Activated CD8-positive, alpha-beta memory T cell treated with anti-CD3 and anti-CD28 coated beads for 36 hours (primary cell): ENCODE results near the gene BCAR1. TPM values are rescaled to one million over a fixed set of nuclear protein-coding genes. Genes with fewer than 3 reads are reported as not detected.
"Not testable (repeated sequence)": the region's sequence is repeated elsewhere in the genome, so short reads cannot be mapped to it uniquely, and the experiment has no call there.

Source experiments
- CTCF ChIA-PET: fragments of 350-600 bp; sonication (Branson Sonifier 250); formaldehyde crosslinking; loops from one replicate; lab custom pipeline; 2021; ENCODE audit warnings: antibody characterized with exemption; lab: Charles Lee
- POLR2A ChIA-PET: fragments of 350-600 bp; sonication (Branson Sonifier 250); formaldehyde crosslinking; loops from one replicate; lab custom pipeline; 2021; ENCODE audit warnings: antibody characterized with exemption; lab: Charles Lee
- total RNA-seq, 2 experiments: library from RNA; stranded (reverse); gene quantifications; one replicate each; pipeline ENCODE4 v1.2.3, GENCODE V29; 2021

The BCAR1 gene
- total RNA-seq, 2 experiments from 2014 or later, result 0.84 to 2.7 TPM

GRCh38 chr16:75272097-75272551 is 20.7 kb upstream of the BCAR1 start:
- CTCF ChIA-PET, result no interaction called here
- POLR2A ChIA-PET, result no interaction called here

- ChIA-PET POLR2A (no interaction called here), CTCF (no interaction called here)
These were observed 20.1 kb upstream of the BCAR1 start for GRCh38 chr16:75271441-75272096.

DNA sequence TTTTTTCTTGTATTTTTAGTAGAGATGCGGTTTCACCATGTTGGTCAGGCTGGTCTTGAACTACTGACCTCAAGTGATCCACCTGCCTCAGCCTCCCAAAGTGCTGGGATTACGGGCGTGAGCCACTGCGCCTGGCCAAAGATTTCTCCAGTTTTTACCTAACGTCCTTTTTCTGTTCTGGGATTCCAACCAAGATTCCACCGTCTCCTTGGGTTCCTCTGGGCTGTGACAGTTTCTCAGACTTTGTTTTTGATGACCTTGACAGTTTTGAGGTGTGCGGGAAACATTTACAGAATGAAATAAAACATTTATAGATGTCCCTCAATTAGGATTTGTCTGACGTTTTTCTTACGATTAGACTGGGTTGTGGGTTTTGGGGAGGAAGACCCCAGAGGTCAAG is 17.9 kb upstream of the BCAR1 start:
- POLR2A ChIA-PET, result not testable (repeated sequence)

GRCh38 chr16:75267631-75268264 is 16.3 kb upstream of the BCAR1 start:
- ChIA-PET POLR2A (interaction anchor here (0.6 kb wide), 1 partner anchor 40 kb away, joined by 4 read pairs; no protein-coding TSS in a partner anchor), CTCF (no interaction called here)

More for the DNA sequence above, 17.9 kb upstream of the BCAR1 start:
- CTCF ChIA-PET, result not testable (repeated sequence)

- CTCF ChIA-PET, result no interaction called here
- POLR2A ChIA-PET, result interaction anchor here (0.6 kb wide), 1 partner anchor 40 kb away, joined by 4 read pairs; no protein-coding TSS in a partner anchor
These were observed 15.6 kb upstream of the BCAR1 start for GRCh38 chr16:75266738-75267630.

DNA sequence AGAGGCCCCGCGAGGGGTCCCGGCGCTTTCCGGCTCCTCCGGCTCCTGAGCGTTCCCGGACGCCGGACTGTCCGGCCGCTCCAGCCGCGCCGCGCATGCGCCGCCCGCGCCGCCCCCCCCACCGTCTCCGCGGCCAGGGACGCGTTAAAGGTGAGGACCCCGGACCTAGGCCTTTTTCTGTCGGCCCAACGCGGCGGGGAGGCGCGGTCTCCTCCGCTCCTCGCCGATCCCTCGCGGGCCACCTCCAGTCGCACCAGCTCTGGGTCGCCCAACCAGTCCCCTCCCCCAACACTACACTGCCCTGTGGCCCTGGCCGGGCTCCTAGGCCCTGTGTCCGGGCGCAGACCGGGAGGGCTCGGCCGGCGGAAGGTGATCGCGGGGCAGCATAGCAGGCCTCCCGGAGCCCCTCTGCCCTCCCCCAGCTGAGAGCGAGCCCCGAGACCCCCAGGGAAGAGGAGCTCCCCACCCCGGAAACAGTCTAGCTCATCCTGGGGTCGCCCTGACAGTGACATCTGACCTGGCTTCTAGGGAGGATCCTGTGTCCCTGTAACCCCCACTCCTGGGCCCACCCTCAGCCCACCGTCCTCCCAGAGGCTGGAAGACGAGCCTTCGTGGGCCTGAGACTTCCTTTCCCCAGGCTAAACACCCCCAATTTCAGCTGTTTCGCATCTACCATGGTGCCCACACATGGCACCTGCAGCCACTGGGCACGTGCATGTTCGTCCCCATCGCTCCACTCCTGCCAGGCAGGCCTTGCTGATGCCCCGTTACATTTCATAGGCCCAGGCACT is 14.7 kb upstream of the BCAR1 start:
- POLR2A ChIA-PET, result no interaction called here
- CTCF ChIA-PET, result no interaction called here

GRCh38 chr16:75264999-75265910 is 13.8 kb upstream of the BCAR1 start:
- ChIA-PET POLR2A (no interaction called here), CTCF (no interaction called here)

DNA sequence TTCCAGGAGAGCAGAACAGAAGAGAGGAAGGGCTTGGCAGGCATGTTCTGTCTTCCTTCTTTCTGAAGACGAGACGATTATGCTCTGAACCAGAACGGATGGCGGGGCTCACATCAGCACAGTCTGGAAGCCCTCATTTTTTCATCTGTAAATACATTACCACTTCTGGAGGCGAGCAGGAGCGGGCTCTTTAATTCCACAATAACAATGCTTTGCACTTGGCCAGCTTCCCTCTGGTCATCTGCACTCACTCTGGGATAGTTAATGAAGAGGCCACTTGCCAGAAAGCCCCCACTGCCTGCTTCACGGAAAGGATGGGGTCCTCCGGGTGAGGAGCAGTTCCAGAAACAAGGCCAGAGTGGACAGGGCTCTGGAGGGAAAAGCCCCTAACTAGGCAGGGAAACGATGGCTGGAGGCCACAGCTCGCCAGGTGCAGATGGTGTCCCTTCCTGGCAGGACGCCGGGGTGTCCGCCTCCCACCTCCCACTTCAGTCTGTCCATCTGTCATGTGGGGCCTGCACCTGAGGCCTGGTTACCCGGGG is 13.1 kb upstream of the BCAR1 start:
- CTCF ChIA-PET, result no interaction called here

GRCh38 chr16:75263963-75264445 is 12.6 kb upstream of the BCAR1 start:
- CTCF ChIA-PET, result no interaction called here
- POLR2A ChIA-PET, result no interaction called here

More for the DNA sequence above, 13.1 kb upstream of the BCAR1 start:
- POLR2A ChIA-PET, result no interaction called here

DNA sequence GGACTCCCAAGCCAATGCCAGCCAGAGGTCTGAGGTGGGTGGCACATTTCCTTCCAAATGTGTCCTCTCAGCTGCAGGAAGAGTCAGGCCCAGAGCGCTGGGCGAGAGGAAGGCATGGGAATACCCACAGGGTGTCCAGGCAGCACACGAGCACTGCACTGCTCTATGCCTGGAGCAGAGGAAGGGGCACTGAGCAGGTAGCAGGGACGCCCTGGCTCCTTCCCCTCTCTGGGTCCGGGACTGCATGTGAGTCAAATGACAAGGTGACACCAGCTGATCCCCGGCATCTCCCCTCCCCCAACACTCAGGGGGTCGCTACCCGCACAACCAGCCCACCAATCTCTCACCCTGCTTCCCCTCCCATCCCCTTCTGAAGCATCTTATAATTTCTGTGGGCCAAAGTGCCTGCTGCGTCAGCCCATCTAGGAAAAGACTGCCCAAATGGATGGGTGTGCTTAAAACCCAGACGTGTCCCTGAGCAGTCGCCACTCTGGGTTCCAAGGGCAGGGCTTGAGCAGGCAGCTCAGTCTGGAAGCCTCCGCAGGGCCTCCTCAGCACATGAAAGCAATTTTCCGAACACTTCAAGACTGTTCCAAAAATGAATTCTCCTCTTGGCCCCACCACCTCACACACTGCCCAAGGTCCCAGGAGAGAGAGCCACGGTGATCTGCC is 12.0 kb upstream of the BCAR1 start:
- ChIA-PET CTCF (interaction anchor here (1.3 kb wide), 1 partner anchor 30 kb away, joined by 3 read pairs; no protein-coding TSS in a partner anchor), POLR2A (no interaction called here)

GRCh38 chr16:75262800-75263127 is 11.3 kb upstream of the BCAR1 start:
- CTCF ChIA-PET, result interaction anchor here (1.3 kb wide), 1 partner anchor 29 kb away, joined by 3 read pairs; no protein-coding TSS in a partner anchor
- POLR2A ChIA-PET, result no interaction called here

DNA sequence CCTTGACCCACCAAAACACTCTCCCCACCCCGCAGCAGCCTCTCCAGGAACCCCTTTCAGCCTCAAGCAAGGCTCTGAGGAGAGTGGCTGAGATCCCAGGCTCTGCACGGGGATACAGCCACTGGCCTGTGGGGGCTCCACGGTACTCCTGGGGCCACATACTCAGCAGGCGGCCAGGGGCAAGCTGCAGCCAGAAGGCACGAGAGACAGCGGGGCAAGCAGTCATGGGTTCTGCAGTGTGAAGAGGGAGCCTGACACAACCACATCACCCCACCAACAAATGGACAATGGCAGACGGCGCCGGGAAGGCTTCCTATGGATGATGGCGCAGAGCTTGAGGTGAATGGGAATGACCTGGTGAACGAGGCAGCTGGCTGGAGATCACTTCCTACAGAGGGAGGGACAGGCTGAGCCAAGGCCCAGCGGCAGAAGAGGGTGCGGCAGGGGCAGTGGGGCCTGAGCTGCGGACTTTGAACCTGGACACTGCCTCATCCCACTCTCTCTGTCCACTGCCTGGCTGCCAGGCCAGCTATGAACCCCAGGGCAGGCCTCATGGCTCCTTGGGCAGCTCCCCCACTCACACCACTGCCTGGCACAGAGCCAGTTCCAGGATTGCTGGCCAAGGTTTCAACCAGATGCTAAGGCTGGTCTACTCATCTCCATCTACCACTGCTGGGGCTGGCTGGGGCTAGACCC is 10.8 kb upstream of the BCAR1 start:
- ChIA-PET POLR2A (no interaction called here), CTCF (interaction anchor here (1.3 kb wide), 1 partner anchor 29 kb away, joined by 3 read pairs; no protein-coding TSS in a partner anchor)

- POLR2A ChIA-PET, result no interaction called here
- CTCF ChIA-PET, result no interaction called here
These were observed 10.2 kb upstream of the BCAR1 start for GRCh38 chr16:75261590-75262078.

GRCh38 chr16:75260851-75261589 is 9.6 kb upstream of the BCAR1 start:
- ChIA-PET CTCF (interaction anchor here (0.5 kb wide), 1 partner anchor 61 kb away, joined by 3 read pairs; no protein-coding TSS in a partner anchor), POLR2A (no interaction called here)

DNA sequence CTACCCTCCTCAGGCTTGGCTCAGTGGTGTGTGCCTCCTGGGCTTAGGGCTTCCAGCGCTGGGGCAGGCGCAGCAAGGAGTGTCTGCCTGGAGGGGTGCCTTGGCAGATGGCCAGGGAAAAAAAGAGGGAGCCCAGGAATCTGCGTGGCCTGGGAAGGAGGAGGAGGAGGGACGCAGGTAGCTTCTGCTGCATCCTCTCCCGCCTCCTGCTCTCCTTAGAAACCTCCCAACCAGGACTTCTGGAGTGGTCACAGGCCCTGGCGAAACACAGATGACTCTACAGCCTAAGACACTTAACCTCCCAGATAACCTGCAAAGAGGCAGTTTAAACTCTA is 7.3 kb upstream of the BCAR1 start:
- ChIA-PET CTCF (no interaction called here), POLR2A (no interaction called here)
